NCI-H526 (cell line): ENCODE results near the gene SLC24A5.

Source experiments
- DNase-seq, 2 experiments: peaks; one replicate each; lab custom pipeline; 2025; lab: John Stamatoyannopoulos, UW

SLC24A5 gene

DNA sequence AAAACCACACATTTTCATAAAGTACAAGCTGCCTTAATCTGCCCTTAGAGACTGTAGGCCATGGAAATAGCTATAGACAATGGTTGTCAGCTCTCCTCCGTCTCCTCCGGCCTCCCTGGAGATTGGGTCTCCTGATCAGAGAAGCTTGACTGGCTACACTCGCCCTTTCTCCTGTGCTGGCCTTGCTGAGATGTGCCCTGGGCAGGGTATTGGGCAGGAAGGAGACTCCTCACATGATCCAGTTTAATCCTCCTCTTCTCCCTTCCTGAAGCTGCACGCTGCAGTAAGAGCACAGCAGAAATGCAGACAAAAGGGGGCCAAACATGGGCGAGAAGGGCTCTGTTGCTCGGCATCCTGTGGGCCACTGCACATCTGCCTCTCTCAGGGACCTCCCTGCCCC, at the start of gene SLC24A5:
Gene SLC24A5 (plus strand): TSS at position 246 of the 400 bp plus-strand sequence. CDS start 55 bp downstream, at position 301.
- no peak for DNase-seq

GRCh38 chr15:48072941-48073340, 47.8 kb upstream of the SLC24A5 start:
- DNase-seq = no peak

DNA sequence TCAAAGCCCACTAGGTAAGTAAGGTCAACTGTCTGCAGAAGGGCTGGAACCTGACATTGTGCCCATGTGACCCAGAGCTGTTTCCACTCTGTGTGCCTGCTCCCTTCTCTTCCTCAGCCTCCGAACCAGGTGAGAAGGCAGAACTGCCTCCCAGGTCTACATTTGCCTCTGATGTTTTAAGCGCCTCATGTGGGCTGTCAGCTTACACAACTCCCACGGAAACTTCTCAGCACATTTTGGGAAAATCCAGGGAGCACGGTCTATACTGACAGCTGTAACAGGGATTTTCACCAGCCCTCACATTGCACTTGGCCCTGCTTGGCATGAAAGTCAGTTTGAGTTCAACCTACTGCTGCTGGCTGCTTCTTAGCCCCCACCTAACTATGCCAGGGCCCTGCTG, 46.9 kb upstream of the SLC24A5 start:
- DNase-seq = no peak

DNA sequence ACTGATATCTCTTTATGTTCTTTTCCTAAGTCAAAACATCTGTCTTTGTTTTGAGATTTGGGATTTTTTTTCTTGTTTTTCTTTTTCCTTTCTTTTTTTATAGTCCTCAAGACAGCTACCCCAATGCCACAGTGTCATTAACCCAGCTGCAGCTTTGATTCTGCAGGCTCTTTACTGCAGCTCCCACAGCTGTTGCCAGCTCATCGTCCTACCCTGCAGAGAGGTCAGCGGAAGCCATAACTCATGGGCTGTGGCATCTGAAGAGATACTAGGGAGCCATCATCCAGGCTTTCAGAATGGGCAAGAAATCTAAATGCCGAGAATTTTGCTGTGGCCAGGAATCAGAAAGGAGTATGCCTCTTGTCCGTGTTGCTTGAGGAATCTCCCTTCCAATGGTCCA, 44.3 kb upstream of the SLC24A5 start:
- no peak for DNase-seq

GRCh38 chr15:48077616-48078184, 43.1 kb upstream of the SLC24A5 start:
- no peak for DNase-seq

GRCh38 chr15:48084759-48085590, 35.8 kb upstream of the SLC24A5 start:
- DNase-seq = peak in 1 of 2 experiments; percentile 17

DNA sequence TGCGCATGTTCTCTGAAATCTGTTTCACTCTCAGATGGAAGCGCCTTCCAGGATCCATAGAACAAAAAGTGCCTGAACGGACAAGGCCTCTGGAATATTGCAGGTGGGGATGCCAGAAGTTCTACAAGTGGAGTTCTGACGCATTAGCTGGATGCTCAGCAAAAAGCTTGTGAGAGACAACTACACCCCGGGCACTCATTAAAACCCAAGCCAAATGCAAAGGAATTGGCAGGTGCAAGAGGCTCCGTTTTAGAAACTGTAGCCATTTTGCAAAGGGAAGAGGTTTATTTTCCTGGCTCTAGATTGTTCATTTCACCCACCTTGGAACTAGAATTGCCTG, 35.2 kb upstream of the SLC24A5 start:
- no peak for DNase-seq

- no peak for DNase-seq
Measured at GRCh38 chr15:48086133-48086532, 34.7 kb upstream of the SLC24A5 start.

DNA sequence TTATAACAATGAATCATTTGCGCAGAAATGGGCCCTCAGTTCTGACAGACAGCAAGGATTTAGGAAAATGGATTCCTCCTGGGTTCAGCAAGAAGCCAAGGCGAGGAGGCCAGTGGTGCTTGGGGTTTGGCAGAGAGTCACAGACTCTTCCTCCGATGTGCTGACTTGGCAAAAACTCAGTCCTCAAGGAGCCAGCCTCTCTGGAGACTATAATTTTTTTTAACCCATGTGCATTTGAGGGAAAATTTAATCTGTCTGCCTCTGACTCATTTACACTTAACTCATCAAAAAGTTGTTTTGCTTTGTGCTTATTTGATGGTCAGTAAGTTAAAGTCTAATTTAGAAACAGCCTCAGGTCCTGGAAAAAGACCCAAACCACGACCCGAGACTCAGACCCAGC, 34.2 kb upstream of the SLC24A5 start:
- DNase-seq = no peak

DNA sequence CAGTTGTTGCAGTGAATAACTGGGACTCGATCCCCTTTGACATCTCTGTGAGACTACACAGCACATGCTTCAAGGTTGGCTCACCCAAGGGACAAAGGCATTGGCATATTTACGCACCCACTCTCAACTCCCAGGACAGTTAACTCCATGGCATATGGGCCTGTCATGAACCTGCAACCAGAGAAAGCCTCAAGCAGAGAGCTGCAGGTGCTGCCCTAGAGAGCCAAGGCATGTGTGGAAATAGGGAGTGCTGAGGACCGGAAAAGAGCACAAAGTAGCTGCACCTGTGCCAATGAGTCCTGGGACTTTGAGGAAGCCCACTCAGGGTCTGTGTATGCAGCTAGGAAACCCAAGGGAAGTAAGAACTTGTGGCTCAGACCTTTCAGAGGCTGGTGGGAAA, 32.9 kb upstream of the SLC24A5 start:
- no peak for DNase-seq

DNA sequence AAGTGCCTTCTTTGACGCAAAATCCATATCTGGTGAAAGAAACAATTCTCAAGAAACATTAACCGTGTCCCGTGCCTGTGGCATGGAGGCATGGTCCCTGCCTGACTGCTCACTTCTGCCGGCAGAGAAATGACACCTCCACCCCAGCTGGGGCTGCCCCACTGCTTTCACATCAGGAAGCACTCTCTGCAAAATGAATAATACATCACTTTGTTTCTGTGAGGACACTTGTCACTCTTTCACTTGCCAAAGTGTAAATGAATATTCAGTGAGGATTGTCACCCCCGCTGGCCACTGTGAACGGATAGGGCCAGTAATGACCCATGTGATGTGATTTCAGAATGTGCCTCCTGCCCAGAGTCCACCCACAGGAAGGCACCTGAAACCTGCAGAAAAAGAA, 31.1 kb upstream of the SLC24A5 start:
- no peak for DNase-seq

DNA sequence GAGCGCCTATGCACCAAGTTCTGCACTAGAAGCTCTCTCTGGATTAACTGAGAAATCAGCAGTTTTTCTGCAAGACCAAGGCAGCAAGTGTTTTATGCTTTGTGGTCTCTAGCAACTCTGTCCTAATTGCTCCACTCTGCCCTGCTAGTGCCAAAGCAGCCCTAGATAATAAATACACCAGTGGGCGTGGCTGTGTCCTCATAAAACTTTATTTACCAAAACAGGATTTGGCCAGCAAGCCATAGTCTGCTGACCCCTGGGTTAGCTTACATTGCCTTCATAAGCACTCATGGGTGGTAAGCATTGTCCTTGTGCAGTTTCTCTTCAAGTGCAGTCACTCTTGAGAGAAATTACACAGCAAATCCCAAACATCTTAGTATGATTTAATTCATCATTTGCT, 30.7 kb upstream of the SLC24A5 start:
- DNase-seq = no peak

- peak in 1 of 2 experiments; percentile 12 for DNase-seq
Measured at GRCh38 chr15:48090666-48091065, 30.1 kb upstream of the SLC24A5 start.

DNA sequence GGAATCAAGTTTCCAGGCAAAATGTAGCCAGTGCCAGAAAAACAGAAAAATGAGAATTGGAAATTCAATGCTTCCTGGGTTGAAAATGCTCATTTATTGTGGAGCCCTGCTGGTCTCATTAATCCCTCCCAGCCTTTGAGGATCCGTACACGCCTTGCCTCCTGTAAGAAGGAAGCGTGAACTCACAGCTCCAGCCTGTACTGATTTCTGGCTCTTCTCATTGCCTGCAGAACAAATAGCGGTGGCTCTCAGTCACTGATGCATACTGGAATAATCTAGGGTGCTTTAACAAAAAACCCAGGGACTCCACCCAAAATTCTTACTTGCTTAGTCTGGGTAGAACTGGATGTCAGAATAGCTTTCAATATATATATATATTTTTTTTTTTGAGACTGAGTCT, 29.3 kb upstream of the SLC24A5 start:
- no peak for DNase-seq

DNA sequence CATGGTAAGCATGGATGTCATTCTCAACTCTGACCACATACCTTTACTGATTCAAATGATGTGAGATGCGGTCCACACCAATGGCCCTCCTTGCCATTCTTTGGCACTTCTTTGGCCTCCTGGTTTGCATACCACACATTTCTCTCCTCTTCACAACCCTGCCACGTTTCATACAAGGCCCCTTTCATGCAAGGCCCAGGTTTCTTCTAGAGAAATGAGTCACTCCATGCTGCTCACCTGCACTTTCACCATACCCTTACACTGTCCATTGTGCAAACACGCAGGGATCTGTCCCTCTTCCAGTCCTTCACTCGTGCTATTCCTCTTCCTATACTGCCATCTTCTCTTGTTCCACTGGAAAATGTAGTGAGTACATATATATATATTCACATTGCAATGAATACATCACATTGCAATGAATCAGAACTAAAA, 24.4 kb upstream of the SLC24A5 start:
- no peak for DNase-seq

- DNase-seq = no peak
Measured at GRCh38 chr15:48096813-48097212, 24.0 kb upstream of the SLC24A5 start.

GRCh38 chr15:48097264-48097663, 23.5 kb upstream of the SLC24A5 start:
- DNase-seq = no peak

DNA sequence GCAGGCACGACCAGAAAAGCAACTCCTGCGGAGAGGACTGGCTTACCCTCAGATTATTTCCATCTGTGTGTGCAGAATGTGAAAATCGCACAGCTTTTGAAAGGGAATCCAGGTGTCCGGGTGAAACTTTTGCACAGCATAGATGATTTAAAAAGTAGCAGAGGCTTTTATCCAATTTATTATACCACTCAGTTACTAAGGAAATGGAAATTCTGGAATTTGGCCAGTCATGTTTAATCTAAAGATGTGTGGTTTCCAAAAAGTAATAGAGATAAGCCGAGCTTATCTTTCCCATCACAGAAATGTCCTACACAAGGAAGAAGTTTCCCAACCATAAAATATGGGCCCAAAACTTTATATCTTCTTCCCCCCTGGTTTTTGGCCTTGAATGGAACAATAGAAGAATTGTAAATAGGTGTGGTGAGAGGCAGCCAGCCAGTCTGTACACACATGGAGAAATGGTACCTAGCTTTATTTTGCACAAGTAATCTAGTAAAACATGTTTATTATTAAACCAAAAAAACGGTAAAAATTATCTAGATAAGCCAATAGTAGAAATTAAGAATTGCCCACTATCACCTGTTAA, 19.3 kb upstream of the SLC24A5 start:
- DNase-seq = no peak

DNA sequence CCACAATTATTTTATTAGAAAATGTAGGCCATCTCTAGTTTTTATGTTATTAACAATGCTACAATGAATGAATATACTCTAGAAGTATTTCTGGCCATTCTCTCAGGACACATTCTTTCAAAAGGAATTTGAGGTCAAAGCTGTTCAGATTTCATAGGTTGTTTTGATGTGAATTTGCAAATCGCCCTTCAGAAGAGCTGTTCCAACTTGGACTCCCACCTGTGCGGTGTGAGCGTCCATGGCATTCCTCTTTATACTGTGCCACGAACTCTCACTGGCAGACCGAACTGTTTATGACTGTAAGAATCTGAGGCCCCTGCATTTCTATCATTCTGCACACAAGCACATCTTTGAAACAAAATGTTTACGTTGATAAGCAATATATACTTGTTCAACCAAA, 18.6 kb upstream of the SLC24A5 start:
- DNase-seq = no peak

- DNase-seq = no peak
Measured at GRCh38 chr15:48103647-48104046, 17.1 kb upstream of the SLC24A5 start.

- DNase-seq = no peak
Measured at GRCh38 chr15:48105936-48106335, 14.9 kb upstream of the SLC24A5 start.

GRCh38 chr15:48109212-48109611, 11.6 kb upstream of the SLC24A5 start:
- no peak for DNase-seq

GRCh38 chr15:48109856-48110531, 10.8 kb upstream of the SLC24A5 start:
- DNase-seq = peak in 1 of 2 experiments; percentile 14
